ENCODE results near the gene ANKRD24.
"Not testable (repeated sequence)": the region's sequence is repeated elsewhere in the genome, so short reads cannot be mapped to it uniquely, and the experiment has no call there.

The ANKRD24 gene

DNA sequence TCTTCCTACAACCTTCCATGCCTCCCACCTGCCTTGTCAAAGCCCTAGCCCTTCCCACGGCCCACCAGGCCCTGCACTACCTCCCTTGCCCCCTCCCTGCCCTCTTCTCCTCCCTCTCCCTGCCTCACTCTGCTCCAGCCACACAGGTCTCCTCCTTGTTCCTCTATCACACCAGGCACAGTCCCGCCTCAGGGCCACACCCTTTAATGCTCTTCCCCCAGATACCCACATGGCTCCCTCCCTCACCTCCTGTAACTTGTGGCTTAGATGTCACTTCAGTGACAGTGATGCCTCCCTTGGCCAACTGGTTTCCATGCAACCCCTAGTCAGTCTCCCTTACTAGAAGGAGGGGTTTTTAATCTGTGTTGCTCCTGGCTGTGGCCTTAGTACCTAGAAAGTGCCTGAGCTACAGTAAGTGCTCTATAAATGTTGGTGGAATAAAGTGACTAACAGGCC lies 1.4 kb upstream of the ANKRD24 start:
- peaks cover 61% of the 10 kb centered on the region for H3K36me3 Mint-ChIP-seq (ENCODE audit: low read depth)

DNA sequence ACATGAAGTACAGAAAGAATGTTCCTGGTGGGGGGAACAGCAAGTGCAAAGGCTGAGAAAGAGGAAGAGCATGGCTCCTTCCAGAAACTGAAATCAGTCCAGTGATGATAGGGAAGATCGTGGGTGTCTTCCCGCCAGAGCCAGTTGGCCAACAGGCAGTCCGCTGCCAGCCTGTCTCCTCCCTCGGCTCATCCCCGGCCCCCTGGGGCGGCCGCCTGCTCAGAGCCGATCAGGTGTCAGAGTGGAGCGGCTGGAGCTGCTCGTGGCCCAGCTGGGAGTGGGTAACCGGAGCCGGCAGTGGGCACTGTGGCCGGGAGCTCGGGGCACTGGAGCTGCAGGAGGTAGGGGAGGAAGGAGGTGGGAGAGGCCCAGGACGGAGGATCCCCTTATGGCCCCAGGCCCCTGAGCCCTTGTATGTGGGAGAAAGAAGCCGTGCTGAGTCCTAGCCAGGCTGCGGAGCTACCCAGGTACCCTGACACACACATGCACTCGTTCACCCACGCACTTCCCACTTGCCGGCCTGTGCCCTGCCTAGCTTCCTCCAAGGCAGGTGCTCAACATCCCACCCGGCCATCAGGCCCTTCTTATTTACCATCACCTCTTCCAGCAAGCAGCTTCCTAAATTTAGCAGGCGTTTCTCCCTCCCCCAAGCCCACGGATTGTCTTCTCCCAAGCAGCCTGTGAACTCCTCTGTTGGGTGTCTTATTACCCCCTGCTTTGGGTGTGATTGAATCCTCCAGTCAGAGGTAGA lies 1.7 kb downstream of the ANKRD24 start:
- no peaks in the 10 kb centered on the region for H3K9me3 Mint-ChIP-seq
- H3K27ac Mint-ChIP-seq = peak overlapping the region; percentile 80
- peaks cover 9% of the 10 kb centered on the region for H3K27me3 Mint-ChIP-seq
- H3K36me3 Mint-ChIP-seq (ENCODE audit: low read depth) = peaks cover 30% of the 10 kb centered on the region
- H3K4me1 Mint-ChIP-seq (ENCODE audit: low read depth) = peaks cover 51% of the 10 kb centered on the region
- peak overlapping the region; percentile 55 for H3K4me3 Mint-ChIP-seq
- intact Hi-C loops (cut with micrococcal nuclease) = loop anchor here (5.0 to 10.0 kb wide), 3 partner anchors 49 to 197 kb away; partner anchors contain the start of gene EEF2

More for the DNA sequence above, 1.4 kb upstream of the ANKRD24 start:
- H3K27ac Mint-ChIP-seq = peak overlapping the region; percentile 30
- H3K4me3 Mint-ChIP-seq = peak overlapping the region; percentile 45
- peaks cover 45% of the 10 kb centered on the region for H3K4me1 Mint-ChIP-seq (ENCODE audit: low read depth)
- H3K27me3 Mint-ChIP-seq = peaks cover 3% of the 10 kb centered on the region
- no peaks in the 10 kb centered on the region for H3K9me3 Mint-ChIP-seq
- intact Hi-C loops (cut with micrococcal nuclease) = loop anchor here (5.0 to 10.0 kb wide), 3 partner anchors 46 to 194 kb away; partner anchors contain the start of gene EEF2

DNA sequence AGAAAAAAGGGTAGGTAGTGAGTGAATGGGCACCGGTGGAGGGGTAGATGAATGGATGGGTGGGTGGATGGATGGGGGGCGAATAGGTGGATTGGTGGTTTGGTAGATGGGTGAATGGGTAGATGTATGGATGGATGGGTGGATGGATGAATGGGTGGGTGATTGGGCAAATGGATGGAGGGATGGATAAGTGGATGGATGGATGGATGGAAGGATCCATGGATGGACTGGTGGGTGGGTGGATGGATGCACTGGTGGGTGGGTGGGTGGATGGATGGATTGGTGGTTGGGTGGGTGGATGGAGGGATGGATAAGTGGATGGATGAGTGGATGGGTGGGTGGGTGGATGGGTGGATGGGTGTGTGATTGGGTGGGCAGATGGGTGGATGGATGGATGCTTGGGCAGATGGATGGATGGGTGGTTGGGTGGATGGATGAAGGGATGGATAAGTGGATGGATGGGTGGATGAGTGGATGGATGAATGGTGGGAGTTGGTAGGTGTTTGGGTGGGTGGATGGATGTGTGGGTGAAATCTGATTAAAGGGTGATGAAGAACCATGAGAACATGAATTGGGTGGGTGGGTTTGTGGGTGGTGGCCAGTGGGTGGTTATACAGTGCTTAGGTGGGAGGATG lies 2.3 kb downstream of the ANKRD24 start:
- no peak overlapping the region for H3K27ac Mint-ChIP-seq
- peaks cover 9% of the 10 kb centered on the region for H3K27me3 Mint-ChIP-seq
- H3K4me1 Mint-ChIP-seq (ENCODE audit: low read depth) = peaks cover 44% of the 10 kb centered on the region
- no peak overlapping the region for H3K4me3 Mint-ChIP-seq
- intact Hi-C loops (cut with micrococcal nuclease) = loop anchor here (5.0 to 10.0 kb wide), 3 partner anchors 50 to 198 kb away; partner anchors contain the start of gene EEF2
- H3K9me3 Mint-ChIP-seq = no peaks in the 10 kb centered on the region
- H3K36me3 Mint-ChIP-seq (ENCODE audit: low read depth) = peaks cover 23% of the 10 kb centered on the region

GRCh38 chr19:4185413-4186086 lies 3.1 kb downstream of the ANKRD24 start:
- intact Hi-C loops (cut with micrococcal nuclease) = loop anchor here (10.0 kb wide), 2 partner anchors 51 to 131 kb away; no protein-coding TSS in a partner anchor
- H3K27me3 Mint-ChIP-seq = peaks cover 9% of the 10 kb centered on the region
- peaks cover 43% of the 10 kb centered on the region for H3K4me1 Mint-ChIP-seq (ENCODE audit: low read depth)
- no peak overlapping the region for H3K27ac Mint-ChIP-seq
- no peak overlapping the region for H3K4me3 Mint-ChIP-seq
- H3K9me3 Mint-ChIP-seq = no peaks in the 10 kb centered on the region
- peaks cover 16% of the 10 kb centered on the region for H3K36me3 Mint-ChIP-seq (ENCODE audit: low read depth)

DNA sequence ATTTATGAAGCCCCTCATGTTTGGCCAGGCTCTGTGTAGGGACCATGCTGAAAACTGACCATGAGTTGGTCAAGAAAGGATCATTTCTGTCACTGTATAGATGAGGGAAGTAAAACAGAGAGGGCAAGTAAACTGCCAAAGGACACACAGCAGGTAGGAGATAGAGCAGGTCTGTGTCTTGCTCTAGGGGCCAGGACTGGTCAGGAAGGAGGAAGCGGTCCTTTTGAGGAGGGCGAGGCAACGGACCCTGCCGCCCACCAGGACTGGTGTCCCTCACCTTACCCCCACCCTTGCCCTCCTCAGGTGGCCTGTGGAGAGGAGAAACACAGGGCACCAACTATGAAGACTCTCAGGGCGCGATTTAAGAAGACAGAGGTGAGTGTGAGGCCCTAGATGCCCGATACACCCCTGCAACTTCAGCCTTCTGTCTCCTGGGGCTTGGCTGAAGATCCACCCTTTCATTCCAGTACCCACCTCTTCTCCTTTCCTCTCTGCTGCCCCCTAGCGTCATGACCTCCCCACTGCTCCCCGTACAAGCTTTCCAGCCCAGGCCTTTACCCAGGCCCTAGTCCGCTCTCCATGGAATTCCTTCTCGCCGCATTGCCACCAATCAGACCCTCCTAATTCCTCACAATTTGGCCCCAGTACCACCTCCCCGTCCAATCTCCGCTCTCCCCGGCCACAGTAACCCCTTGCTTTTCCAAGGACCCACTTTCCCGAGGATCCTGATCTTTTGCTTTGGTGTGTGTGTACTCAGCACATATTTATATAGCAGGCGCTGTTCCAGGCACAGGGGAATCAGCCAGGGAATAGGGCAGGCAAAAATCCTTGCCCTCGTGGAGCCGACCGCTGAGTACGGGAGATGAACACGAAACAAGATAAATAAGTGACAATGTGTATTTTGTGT lies 3.9 kb downstream of the ANKRD24 start:
- Mint-ChIP-seq H3K27me3 (peaks cover 9% of the 10 kb centered on the region), H3K4me3 (no peak overlapping the region), H3K9me3 (no peaks in the 10 kb centered on the region), H3K4me1 (ENCODE audit: low read depth) (peaks cover 36% of the 10 kb centered on the region), H3K27ac (no peak overlapping the region), H3K36me3 (ENCODE audit: low read depth) (peaks cover 8% of the 10 kb centered on the region)
- intact Hi-C loops (cut with micrococcal nuclease) = loop anchor here (10.0 kb wide), 2 partner anchors 52 to 132 kb away; no protein-coding TSS in a partner anchor

- Mint-ChIP-seq H3K36me3 (ENCODE audit: low read depth) (peaks cover under 1% of the 10 kb centered on the region), H3K27me3 (peaks cover 11% of the 10 kb centered on the region), H3K4me1 (ENCODE audit: low read depth) (peaks cover 29% of the 10 kb centered on the region), H3K9me3 (no peaks in the 10 kb centered on the region), H3K27ac (no peak overlapping the region), H3K4me3 (no peak overlapping the region)
- intact Hi-C loops (cut with micrococcal nuclease) = loop anchor here (10.0 kb wide), 2 partner anchors 53 to 133 kb away; no protein-coding TSS in a partner anchor
These were observed 5.0 kb downstream of the ANKRD24 start for GRCh38 chr19:4187313-4188122.

DNA sequence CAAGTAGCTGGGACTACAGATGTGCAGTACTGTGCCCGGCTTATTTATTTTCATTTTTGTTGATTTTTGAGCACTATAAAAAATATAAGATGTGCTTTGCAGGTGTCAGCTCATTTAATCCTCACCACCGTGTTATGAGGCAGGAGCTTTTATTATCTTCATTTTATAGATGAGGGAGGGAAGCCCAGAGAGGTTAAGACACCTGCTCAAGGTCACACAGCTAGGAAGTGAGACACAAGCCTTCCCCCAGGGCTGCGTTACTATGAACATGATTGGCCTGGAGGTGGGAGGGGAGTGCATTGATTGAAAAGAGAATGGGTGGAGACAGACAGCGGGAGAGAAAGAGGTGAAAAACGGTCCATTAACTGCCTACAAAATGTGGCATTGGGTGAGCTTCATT lies 7.2 kb downstream of the ANKRD24 start:
- no peak overlapping the region for H3K4me3 Mint-ChIP-seq
- H3K36me3 Mint-ChIP-seq (ENCODE audit: low read depth) = no peaks in the 10 kb centered on the region
- H3K27me3 Mint-ChIP-seq = peaks cover 20% of the 10 kb centered on the region
- peaks cover 14% of the 10 kb centered on the region for H3K4me1 Mint-ChIP-seq (ENCODE audit: low read depth)
- intact Hi-C loops (cut with micrococcal nuclease) = loop anchor here (10.0 kb wide), 2 partner anchors 55 to 135 kb away; no protein-coding TSS in a partner anchor
- no peaks in the 10 kb centered on the region for H3K9me3 Mint-ChIP-seq
- H3K27ac Mint-ChIP-seq = no peak overlapping the region

DNA sequence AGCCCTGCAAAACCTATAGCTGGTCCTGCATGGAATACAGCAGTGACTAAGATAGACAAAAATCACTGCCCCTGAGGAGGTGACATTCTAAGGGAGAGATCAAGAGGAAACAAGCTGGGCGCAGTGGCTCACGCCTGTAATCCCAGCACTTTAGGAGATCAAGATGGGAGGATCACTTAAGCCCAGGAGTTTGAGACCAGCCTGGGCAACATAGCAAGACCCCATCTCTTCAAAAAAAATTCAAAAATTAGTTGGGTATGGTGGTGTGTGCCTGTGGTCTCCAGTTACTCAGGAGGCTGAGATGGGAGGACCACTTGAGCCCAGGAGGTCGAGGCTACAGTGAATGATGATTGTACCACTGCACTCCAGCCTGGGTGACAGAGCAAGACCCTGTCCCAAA lies 10.0 kb downstream of the ANKRD24 start:
- intact Hi-C loops (cut with micrococcal nuclease); H3K36me3 Mint-ChIP-seq (ENCODE audit: low read depth); H3K9me3 Mint-ChIP-seq; H3K4me3 Mint-ChIP-seq; H3K27ac Mint-ChIP-seq; H3K4me1 Mint-ChIP-seq (ENCODE audit: low read depth): not testable (repeated sequence)
- peaks cover 34% of the 10 kb centered on the region for H3K27me3 Mint-ChIP-seq

DNA sequence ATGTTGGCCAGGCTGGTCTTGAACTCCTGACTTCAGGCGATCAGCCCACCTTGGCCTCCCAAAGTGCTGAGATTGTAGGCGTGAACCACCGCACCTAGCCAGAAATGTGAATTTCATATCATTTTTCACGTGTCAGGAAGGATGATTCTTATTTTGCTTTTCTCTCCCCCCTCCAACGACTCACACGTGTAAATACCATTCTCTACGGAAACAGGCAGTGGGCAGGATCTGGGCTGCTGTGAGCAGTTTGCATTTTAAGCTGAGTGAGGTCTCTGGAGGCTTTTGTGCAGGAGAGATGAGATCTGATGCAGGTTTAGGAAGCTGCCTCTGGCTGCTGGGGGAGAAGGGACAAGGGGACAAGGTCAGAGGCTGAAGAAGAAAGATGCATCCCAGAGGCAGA lies 11.9 kb downstream of the ANKRD24 start:
- H3K27ac Mint-ChIP-seq = no peak overlapping the region
- no peak overlapping the region for H3K4me3 Mint-ChIP-seq
- H3K27me3 Mint-ChIP-seq = peaks cover 43% of the 10 kb centered on the region
- H3K9me3 Mint-ChIP-seq = peaks cover 11% of the 10 kb centered on the region
- no peaks in the 10 kb centered on the region for H3K36me3 Mint-ChIP-seq (ENCODE audit: low read depth)
- intact Hi-C loops (cut with micrococcal nuclease) = no loop called here
- H3K4me1 Mint-ChIP-seq (ENCODE audit: low read depth) = peaks cover 5% of the 10 kb centered on the region

- H3K27me3 Mint-ChIP-seq = peaks cover 55% of the 10 kb centered on the region
- intact Hi-C loops (cut with micrococcal nuclease) = no loop called here
- no peak overlapping the region for H3K4me3 Mint-ChIP-seq
These were observed 13.5 kb downstream of the ANKRD24 start for GRCh38 chr19:4196009-4196408.

DNA sequence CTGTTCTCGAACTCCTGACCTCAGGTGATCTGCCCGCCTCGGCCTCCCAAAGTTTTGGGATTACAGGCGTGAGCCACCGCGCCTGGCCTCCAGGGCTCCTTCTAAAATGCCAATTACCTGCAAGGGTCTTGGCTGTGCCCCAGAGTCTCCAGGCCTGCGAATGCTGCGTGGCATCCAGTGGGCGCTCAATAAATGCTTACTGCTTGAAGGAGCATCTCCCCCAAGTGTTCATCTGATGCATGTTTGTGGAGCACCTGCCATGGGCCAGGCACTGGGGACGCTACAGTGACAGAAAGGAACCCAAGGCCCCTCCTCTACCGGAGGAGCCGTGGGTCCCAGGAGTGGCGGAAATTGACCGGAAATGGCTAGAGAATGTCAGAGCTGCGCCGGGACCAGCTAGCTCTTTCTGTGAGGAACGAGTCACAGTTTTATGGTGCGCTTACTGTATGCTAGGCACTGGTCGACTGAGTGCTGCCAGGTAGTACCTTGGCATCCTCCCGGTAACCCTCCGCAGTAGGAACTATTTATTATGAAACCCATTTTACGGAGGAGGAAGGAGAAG lies 14.2 kb downstream of the ANKRD24 start:
- Mint-ChIP-seq H3K4me3 (no peak overlapping the region), H3K9me3 (peaks cover 11% of the 10 kb centered on the region), H3K27ac (no peak overlapping the region), H3K27me3 (peaks cover 58% of the 10 kb centered on the region), H3K4me1 (ENCODE audit: low read depth) (peaks cover 5% of the 10 kb centered on the region), H3K36me3 (ENCODE audit: low read depth) (no peaks in the 10 kb centered on the region)
- intact Hi-C loops (cut with micrococcal nuclease) = no loop called here

More at GRCh38 chr19:4196009-4196408, 13.5 kb downstream of the ANKRD24 start:
- Mint-ChIP-seq H3K4me1 (ENCODE audit: low read depth) (peaks cover 5% of the 10 kb centered on the region), H3K36me3 (ENCODE audit: low read depth) (no peaks in the 10 kb centered on the region), H3K9me3 (peaks cover 11% of the 10 kb centered on the region), H3K27ac (no peak overlapping the region)

GRCh38 chr19:4197228-4197624 lies 14.7 kb downstream of the ANKRD24 start:
- intact Hi-C loops (cut with micrococcal nuclease) = no loop called here
- Mint-ChIP-seq H3K9me3 (peaks cover 11% of the 10 kb centered on the region), H3K27me3 (peaks cover 61% of the 10 kb centered on the region), H3K27ac (no peak overlapping the region), H3K36me3 (ENCODE audit: low read depth) (no peaks in the 10 kb centered on the region), H3K4me3 (no peak overlapping the region), H3K4me1 (ENCODE audit: low read depth) (peaks cover 5% of the 10 kb centered on the region)
